Caco-2 (cell line): ENCODE results near the gene VWA2. TPM values are rescaled to one million over a fixed set of nuclear protein-coding genes. Genes with fewer than 3 reads are reported as not detected.

Experiments
- BruUV-seq: library from RNA; stranded (reverse); fragments of 400-500 nt; replicated peaks from 2 replicates; lab custom pipeline; 2021; lab: Mats Ljungman, UMichigan
- CTCF ChIA-PET: fragments of 300-600 bp; sonication (Branson Sonifier 250); formaldehyde crosslinking; loops from one replicate; lab custom pipeline; 2022; ENCODE audit warnings: antibody characterized with exemption; lab: Charles Lee
- POLR2A ChIA-PET: fragments of 300-600 bp; sonication (Branson Sonifier 250); formaldehyde crosslinking; loops from one replicate; lab custom pipeline; 2022; ENCODE audit warnings: antibody characterized with exemption; lab: Charles Lee
- DNase-seq, 2 experiments: peaks; one replicate each; pipeline versions ENCODE4 v3.0.0 to v3.0.0-alpha.2; 2020 to 2022
- H3K27me3 ChIP-seq: replicated peaks from 2 replicates; pipeline ENCODE4 v1.6.0; 2011; ENCODE audit warnings: low read length; ENCODE audit not compliant: control insufficient read depth, insufficient read depth
- H3K36me3 ChIP-seq: 2 replicates; pipeline ENCODE4 v1.5.1; 2011; ENCODE audit warnings: low read length; ENCODE audit not compliant: control insufficient read depth, insufficient read depth
- H3K4me1 ChIP-seq: fragments of 250-450 bp; sonication (Bioruptor Pico); 2 replicates; pipeline ENCODE4 v1.5.1; 2020; ENCODE audit warnings: mild to moderate bottlenecking
- H3K4me3 ChIP-seq: 2 replicates; pipeline ENCODE4 v1.5.1; 2011; ENCODE audit warnings: low read depth, mild to moderate bottlenecking, control low read depth, low read length
- H3K9me3 ChIP-seq: fragments of 250-450 bp; sonication (Bioruptor Pico); 2 replicates; pipeline ENCODE4 v1.5.1; 2020; ENCODE audit warnings: mild to moderate bottlenecking, moderate library complexity
- H3K27ac Mint-ChIP-seq: one replicate; pipeline ENCODE4 v1.8.0; 2022; ENCODE audit warnings: mixed read lengths; ENCODE audit not compliant: unreplicated experiment
- H3K27me3 Mint-ChIP-seq: one replicate; pipeline ENCODE4 v1.8.0; 2022; ENCODE audit warnings: mixed read lengths; ENCODE audit not compliant: insufficient read depth, unreplicated experiment
- H3K36me3 Mint-ChIP-seq: one replicate; pipeline ENCODE4 v1.8.0; 2022; ENCODE audit warnings: mild to moderate bottlenecking, mixed read lengths; ENCODE audit not compliant: insufficient read depth, unreplicated experiment
- H3K4me1 Mint-ChIP-seq: one replicate; pipeline ENCODE4 v1.8.0; 2022; ENCODE audit warnings: low read depth, mixed read lengths; ENCODE audit not compliant: unreplicated experiment
- H3K4me3 Mint-ChIP-seq: one replicate; pipeline ENCODE4 v1.8.0; 2022; ENCODE audit warnings: mild to moderate bottlenecking, moderate library complexity, mixed read lengths; ENCODE audit not compliant: unreplicated experiment
- H3K9me3 Mint-ChIP-seq: one replicate; pipeline ENCODE4 v1.8.0; 2022; ENCODE audit warnings: mixed read lengths; ENCODE audit not compliant: unreplicated experiment
- intact Hi-C: fragments of 100-400 bp; cut with micrococcal nuclease; formaldehyde crosslinking; loops from one replicate; pipeline ENCODE4 v1.10.0; 2022; ENCODE audit not compliant: unreplicated experiment
- total RNA-seq: library from RNA; stranded (reverse); gene quantifications from 2 replicates; pipeline ENCODE4 v1.2.3, GENCODE V29; 2022
- TF ChIP-seq, protein P1 (sequence below), 2 experiments: fragments of 200-600 bp in 1 of 2; IDR thresholded peaks; 1 replicate in 1 of 2; 2 replicates in 1 of 2; pipeline versions ENCODE4 v1.5.1 to v1.8.0; 2011 to 2022; ENCODE audit warnings: antibody characterized with exemption in 1 of 2, control low read depth in 1 of 2, inconsistent platforms in 1 of 2, low read depth in 1 of 2, low read length in 1 of 2, mild to moderate bottlenecking in 1 of 2, moderate library complexity in 1 of 2; ENCODE audit not compliant: insufficient read depth in 1 of 2, severe bottlenecking in 1 of 2, unreplicated experiment in 1 of 2

The VWA2 gene
- total RNA-seq, 1 experiment from 2014 or later = 1.2 TPM

DNA sequence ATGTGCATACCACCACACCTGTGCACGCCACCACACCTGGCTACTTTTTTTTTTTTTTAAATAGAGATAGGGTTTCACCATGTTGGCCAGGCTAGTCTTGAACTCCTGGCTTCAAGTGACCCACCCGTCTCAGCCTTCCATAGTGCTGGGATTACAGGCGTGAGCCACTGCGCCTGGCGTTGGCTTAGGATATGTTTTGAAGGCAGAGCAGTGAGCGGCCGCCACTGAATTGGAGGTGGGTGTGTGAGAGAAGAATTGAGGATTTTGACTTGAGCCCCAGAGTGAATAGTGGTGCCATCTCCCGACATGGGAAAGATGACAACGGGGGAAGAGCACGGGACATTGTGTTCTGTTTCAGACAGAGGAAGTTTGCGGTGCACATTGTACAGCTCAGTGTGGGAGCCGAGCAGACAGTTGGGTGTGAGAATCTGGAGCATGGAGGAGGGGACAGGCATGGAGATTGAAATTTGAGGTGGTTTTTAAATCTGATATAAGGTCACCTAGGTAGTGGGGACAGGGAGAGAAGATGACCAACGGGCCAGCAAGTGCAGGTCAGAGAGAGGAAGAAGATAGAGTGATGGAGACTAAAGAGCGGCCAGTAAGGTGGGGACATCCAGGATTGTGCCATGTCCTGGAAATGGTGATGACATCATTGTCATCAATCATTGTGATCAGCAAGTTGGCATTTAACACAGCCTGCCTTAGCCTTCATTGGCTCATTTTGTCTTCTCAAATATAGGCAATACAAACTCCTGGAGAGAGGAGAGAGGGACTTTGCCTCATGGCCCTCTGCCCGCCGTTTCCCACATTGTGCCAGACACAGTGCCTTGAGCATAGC, 35.8 kb downstream of the VWA2 start:
- Histone ChIP-seq H3K27me3 (no peaks in the 10 kb centered on the region; the same call in 1 of the 2 replicates), H3K36me3 (no peaks in the 10 kb centered on the region), H3K4me3 (no peak overlapping the region), H3K9me3 (no peaks in the 10 kb centered on the region), H3K4me1 (peaks cover 16% of the 10 kb centered on the region)
- peaks cover 12% of the 10 kb centered on the region for H3K4me1 Mint-ChIP-seq
- H3K4me3 Mint-ChIP-seq = no peak overlapping the region
- POLR2A ChIA-PET = interaction anchor here (0.6 kb wide), 1 partner anchor 1468 kb away, joined by 5 read pairs; no protein-coding TSS in a partner anchor
- no peaks in the 10 kb centered on the region for H3K9me3 Mint-ChIP-seq
- TF ChIP-seq, protein P1, sequence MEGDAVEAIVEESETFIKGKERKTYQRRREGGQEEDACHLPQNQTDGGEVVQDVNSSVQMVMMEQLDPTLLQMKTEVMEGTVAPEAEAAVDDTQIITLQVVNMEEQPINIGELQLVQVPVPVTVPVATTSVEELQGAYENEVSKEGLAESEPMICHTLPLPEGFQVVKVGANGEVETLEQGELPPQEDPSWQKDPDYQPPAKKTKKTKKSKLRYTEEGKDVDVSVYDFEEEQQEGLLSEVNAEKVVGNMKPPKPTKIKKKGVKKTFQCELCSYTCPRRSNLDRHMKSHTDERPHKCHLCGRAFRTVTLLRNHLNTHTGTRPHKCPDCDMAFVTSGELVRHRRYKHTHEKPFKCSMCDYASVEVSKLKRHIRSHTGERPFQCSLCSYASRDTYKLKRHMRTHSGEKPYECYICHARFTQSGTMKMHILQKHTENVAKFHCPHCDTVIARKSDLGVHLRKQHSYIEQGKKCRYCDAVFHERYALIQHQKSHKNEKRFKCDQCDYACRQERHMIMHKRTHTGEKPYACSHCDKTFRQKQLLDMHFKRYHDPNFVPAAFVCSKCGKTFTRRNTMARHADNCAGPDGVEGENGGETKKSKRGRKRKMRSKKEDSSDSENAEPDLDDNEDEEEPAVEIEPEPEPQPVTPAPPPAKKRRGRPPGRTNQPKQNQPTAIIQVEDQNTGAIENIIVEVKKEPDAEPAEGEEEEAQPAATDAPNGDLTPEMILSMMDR (IDR thresholded peaks at IDR 0.05; ENCODE audit: insufficient read depth in 1 of 2, low read depth in 1 of 2, low read length in 1 of 2, severe bottlenecking in 1 of 2, unreplicated experiment in 1 of 2) = no peak
- no peaks in the 10 kb centered on the region for H3K36me3 Mint-ChIP-seq
- BruUV-seq = no TSS peak
- intact Hi-C loops = no loop called here
- no peak for DNase-seq
- H3K27ac Mint-ChIP-seq = no peak overlapping the region
- H3K27me3 Mint-ChIP-seq = no peaks in the 10 kb centered on the region
- CTCF ChIA-PET = no interaction called here

DNA sequence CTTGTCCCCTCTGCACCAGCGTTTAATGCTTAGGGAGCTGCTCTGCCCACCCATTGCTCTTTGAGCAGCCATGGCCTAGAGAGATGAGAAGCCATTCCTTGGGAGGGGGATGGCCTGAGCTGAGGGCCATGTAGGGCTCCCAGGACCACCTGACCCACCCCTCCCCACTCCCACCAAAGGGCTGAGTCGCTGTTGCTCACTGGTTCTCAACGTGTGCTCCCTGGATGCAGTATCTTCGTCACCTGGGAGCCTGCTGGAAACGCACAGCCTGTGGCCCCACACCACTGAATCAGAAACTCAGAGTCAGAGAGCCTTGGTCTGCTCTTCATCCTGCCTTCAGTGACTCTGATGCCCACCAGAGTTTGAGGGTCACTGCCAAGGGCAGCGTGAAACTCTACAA, 37.0 kb downstream of the VWA2 start:
- BruUV-seq = no TSS peak
- no peaks in the 10 kb centered on the region for H3K36me3 Mint-ChIP-seq
- H3K4me1 ChIP-seq = peaks cover 7% of the 10 kb centered on the region
- no peaks in the 10 kb centered on the region for H3K27me3 Mint-ChIP-seq
- no peak overlapping the region for H3K4me3 ChIP-seq
- no peak overlapping the region for H3K27ac Mint-ChIP-seq
- ChIA-PET POLR2A (no interaction called here), CTCF (interaction anchor here (0.8 kb wide), 1 partner anchor 28 kb away, joined by 3 read pairs; no protein-coding TSS in a partner anchor)
- no peaks in the 10 kb centered on the region for H3K9me3 ChIP-seq
- intact Hi-C loops = no loop called here
- H3K4me3 Mint-ChIP-seq = no peak overlapping the region
- H3K4me1 Mint-ChIP-seq = peaks cover 3% of the 10 kb centered on the region
- TF ChIP-seq, protein P1 (IDR thresholded peaks at IDR 0.05; ENCODE audit: insufficient read depth in 1 of 2, low read depth in 1 of 2, low read length in 1 of 2, severe bottlenecking in 1 of 2, unreplicated experiment in 1 of 2) = no peak
- H3K36me3 ChIP-seq = no peaks in the 10 kb centered on the region
- H3K9me3 Mint-ChIP-seq = no peaks in the 10 kb centered on the region
- no peaks in the 10 kb centered on the region; the same call in 1 of the 2 replicates for H3K27me3 ChIP-seq
- no peak for DNase-seq

DNA sequence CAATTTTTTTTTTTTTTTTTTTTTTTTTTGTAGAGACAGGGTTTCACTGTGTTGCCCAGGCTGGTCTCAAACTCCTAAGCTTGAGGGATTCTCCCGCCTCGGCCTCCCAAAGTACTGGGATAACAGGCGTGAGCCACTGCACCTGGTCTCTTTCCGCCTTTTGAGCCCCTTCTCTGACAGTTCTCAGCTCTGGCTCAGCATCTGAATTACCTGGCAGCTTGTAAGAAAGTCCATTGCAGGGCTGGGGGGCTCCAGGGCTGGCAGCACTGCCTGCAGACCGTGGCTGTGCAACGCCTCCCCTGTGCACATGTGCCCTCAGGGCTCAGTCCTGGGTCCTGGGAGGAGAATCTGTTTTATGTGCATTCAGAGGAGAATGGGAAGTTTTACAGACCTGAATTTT, 37.6 kb downstream of the VWA2 start:
- no peak overlapping the region for H3K4me3 Mint-ChIP-seq
- POLR2A ChIA-PET = no interaction called here

More for the DNA sequence above, 37.6 kb downstream of the VWA2 start:
- BruUV-seq = no TSS peak
- no peak overlapping the region for H3K4me3 ChIP-seq
- Mint-ChIP-seq H3K4me1 (no peaks in the 10 kb centered on the region), H3K27me3 (no peaks in the 10 kb centered on the region), H3K27ac (no peak overlapping the region), H3K36me3 (no peaks in the 10 kb centered on the region), H3K9me3 (no peaks in the 10 kb centered on the region)
- H3K27me3 ChIP-seq = no peaks in the 10 kb centered on the region; the same call in 1 of the 2 replicates
- DNase-seq = no peak
- H3K4me1 ChIP-seq = 0 out of 2 replicates have a peak, but pooled peaks cover 1% of the 10 kb centered on the region
- intact Hi-C loops = no loop called here
- no peaks in the 10 kb centered on the region for H3K9me3 ChIP-seq
- TF ChIP-seq, protein P1 (IDR thresholded peaks at IDR 0.05; ENCODE audit: insufficient read depth in 1 of 2, low read depth in 1 of 2, low read length in 1 of 2, severe bottlenecking in 1 of 2, unreplicated experiment in 1 of 2) = no peak
- CTCF ChIA-PET = interaction anchor here (0.8 kb wide), 1 partner anchor 27 kb away, joined by 3 read pairs; no protein-coding TSS in a partner anchor
- no peaks in the 10 kb centered on the region for H3K36me3 ChIP-seq
